ENCODE data around the gene ABCA13. TPM values are rescaled to one million over a fixed set of nuclear protein-coding genes. Genes with fewer than 3 reads are reported as not detected.

The ABCA13 gene
- total and polyA plus RNA-seq, 2 of the 4 experiments (the other 2 are of a cell fraction), result under 0.01 to 0.07 TPM

GRCh38 chr7:48376263-48376662, 205.0 kb downstream of the ABCA13 start:
- POLR2A ChIA-PET (ENCODE audit: unreplicated experiment), result no interaction called here
- BruUV-seq (replicated peaks), result no TSS peak
- Histone ChIP-seq H3K14ac (replicated peaks; ENCODE audit: low read depth, low read length) (no peak overlapping the region), H3K9me1 (ENCODE audit: insufficient read depth, low read length) (no peaks in the 10 kb centered on the region), H2AK9ac (replicated peaks; ENCODE audit: low read depth, low read length, poor library complexity) (no peak overlapping the region), H2BK20ac (ENCODE audit: low read depth, low read length) (no peak overlapping the region), H3K4me3 (ENCODE audit: insufficient read depth, low read depth, low read length) (no peak overlapping the region), H4K8ac (ENCODE audit: low read depth in 2 of 2, low read length in 2 of 2) (no peak overlapping the region), H2BK15ac (ENCODE audit: low read depth, low read length) (no peak overlapping the region), H3K27ac (ENCODE audit: insufficient read depth, low read length) (no peak overlapping the region), H3K9me3 (ENCODE audit: control insufficient read depth, insufficient read depth, low read length) (no peaks in the 10 kb centered on the region), H2AK5ac (ENCODE audit: low read depth, low read length) (no peak overlapping the region), H3K4ac (ENCODE audit: low read depth, low read length) (no peak overlapping the region), H3K27me3 (ENCODE audit: control insufficient read depth, insufficient read depth, low read length) (no peaks in the 10 kb centered on the region), H2AFZ (replicated peaks; ENCODE audit: low read length, poor library complexity) (no peak overlapping the region), H3K79me1 (ENCODE audit: low read depth in 1 of 2, low read length in 2 of 2) (no peaks in the 10 kb centered on the region), H3K36me3 (ENCODE audit: control insufficient read depth, insufficient read depth, low read length) (no peaks in the 10 kb centered on the region), H4K5ac (ENCODE audit: low read depth, low read length) (no peak overlapping the region), H3K4me1 (ENCODE audit: control insufficient read depth, insufficient read depth, low read length) (no peaks in the 10 kb centered on the region), H3K23ac (ENCODE audit: low read depth, low read length) (no peak overlapping the region), H2BK5ac (ENCODE audit: low read depth, low read length, poor library complexity, severe bottlenecking) (no peak overlapping the region), H2BK120ac (ENCODE audit: low read depth, low read length) (no peak overlapping the region), H3K56ac (ENCODE audit: extremely low read depth, insufficient read depth, low read length) (no peak overlapping the region), H4K91ac (ENCODE audit: insufficient read depth, low read depth, low read length) (no peak overlapping the region), H3K18ac (ENCODE audit: low read depth, low read length) (no peak overlapping the region), H4K20me1 (ENCODE audit: insufficient read depth, low read length) (no peaks in the 10 kb centered on the region), H3K4me2 (ENCODE audit: low read depth, low read length) (no peak overlapping the region), H3K9ac (ENCODE audit: low read depth, low read length) (no peak overlapping the region)
- ATAC-seq (ENCODE audit: low read depth), result no peak
- in situ Hi-C loops (cut with MboI; ENCODE audit: low sequenced_read_pairs) (no loop called here), dilution Hi-C loops (cut with HindIII; ENCODE audit: low sequenced_read_pairs, unreplicated experiment) (no loop called here), intact Hi-C loops (cut with micrococcal nuclease) (no loop called here)
- DNase-seq, result no peak
- no peak for TF ChIP-seq MXI1 (IDR thresholded peaks at IDR 0.05; ENCODE audit: borderline replicate concordance, low read depth, low read length)
- TF ChIP-seq CHD1 (IDR thresholded peaks at IDR 0.05; ENCODE audit: low read depth, low read length), result no peak
- no peak for TF ChIP-seq FOS (IDR thresholded peaks at IDR 0.05; ENCODE audit: low read depth, low read length)
- TF ChIP-seq ELK1 (IDR thresholded peaks at IDR 0.05; ENCODE audit: borderline replicate concordance, low read depth, low read length), result no peak
- no peak for TF ChIP-seq NFE2L2 (IDR thresholded peaks at IDR 0.05; ENCODE audit: low read depth, low read length)
- no peak for TF ChIP-seq SMC3 (IDR thresholded peaks at IDR 0.05; ENCODE audit: low read depth, low read length)
- TF ChIP-seq CTCF (conservative IDR thresholded peaks at IDR 0.05; ENCODE audit: low read depth, low read length), result no peak
- no peak for TF ChIP-seq RCOR1 (IDR thresholded peaks at IDR 0.05; ENCODE audit: insufficient replicate concordance, low read length)
- no peak for TF ChIP-seq BHLHE40 (IDR thresholded peaks at IDR 0.05; ENCODE audit: low read depth, low read length)
- TF ChIP-seq POLR2A (IDR thresholded peaks at IDR 0.05; ENCODE audit: low read depth, low read length), result no peak
- no peak for TF ChIP-seq RFX5 (IDR thresholded peaks at IDR 0.05; ENCODE audit: low read depth, low read length)
- TF ChIP-seq RAD21 (IDR thresholded peaks at IDR 0.05; ENCODE audit: low read length), result no peak
- TF ChIP-seq MAFK (IDR thresholded peaks at IDR 0.05; ENCODE audit: low read depth, low read length), result no peak
- no peak for TF ChIP-seq CEBPB (IDR thresholded peaks at IDR 0.05; ENCODE audit: low read depth, low read length)
- no peak for TF ChIP-seq USF2 (IDR thresholded peaks at IDR 0.05; ENCODE audit: low read depth, low read length)
- no peak for TF ChIP-seq MAZ (IDR thresholded peaks at IDR 0.05; ENCODE audit: borderline replicate concordance, low read depth, low read length)
- CTCF ChIA-PET, result no interaction called here
